SJCRH30 (cell line): ENCODE measurements around the gene NELFB. TPM values are rescaled to one million over a fixed set of nuclear protein-coding genes. Genes with fewer than 3 reads are reported as not detected.
"Not testable (repeated sequence)": the region's sequence is repeated elsewhere in the genome, so short reads cannot be mapped to it uniquely, and the experiment has no call there.

Experiments used
- DNase-seq, 2 experiments: peaks; one replicate each; pipeline ENCODE4 v3.0.0-alpha.2; 2015 to 2020
- H3K27ac ChIP-seq: fragments of 250-450 bp; sonication (Bioruptor Pico); 2 replicates; pipeline ENCODE4 v1.5.1; 2020; ENCODE audit warnings: mild to moderate bottlenecking, moderate library complexity
- H3K27me3 ChIP-seq: fragments of 250-450 bp; sonication (Bioruptor Pico); 2 replicates; pipeline ENCODE4 v1.5.1; 2020; ENCODE audit warnings: mild to moderate bottlenecking, moderate library complexity
- H3K36me3 ChIP-seq: fragments of 250-450 bp; sonication (Bioruptor Pico); 2 replicates; pipeline ENCODE4 v1.5.1; 2020; ENCODE audit warnings: mild to moderate bottlenecking, moderate library complexity
- H3K4me1 ChIP-seq: fragments of 250-450 bp; sonication (Bioruptor Pico); 2 replicates; pipeline ENCODE4 v1.5.1; 2020; ENCODE audit warnings: mild to moderate bottlenecking, moderate library complexity
- H3K4me3 ChIP-seq: fragments of 250-450 bp; sonication (Bioruptor Pico); 2 replicates; pipeline ENCODE4 v1.5.1; 2020; ENCODE audit warnings: mild to moderate bottlenecking, moderate library complexity
- H3K9me3 ChIP-seq: fragments of 250-450 bp; sonication (Bioruptor Pico); replicated peaks from 2 replicates; pipeline ENCODE4 v1.5.1; 2020; ENCODE audit warnings: mild to moderate bottlenecking, moderate library complexity
- total RNA-seq: library from RNA; depleted of rRNA; stranded (reverse); fragments of >200 nt; shearing (Covaris generic); gene quantifications from 2 replicates; pipeline ENCODE4 v1.2.3, GENCODE V29; 2014

Gene NELFB
- total RNA-seq, 1 experiment from 2014 or later: 65.5 TPM

- DNase-seq: not testable (repeated sequence)
Measured at GRCh38 chr9:137262173-137262908, 7.2 kb downstream of the NELFB start.

DNA sequence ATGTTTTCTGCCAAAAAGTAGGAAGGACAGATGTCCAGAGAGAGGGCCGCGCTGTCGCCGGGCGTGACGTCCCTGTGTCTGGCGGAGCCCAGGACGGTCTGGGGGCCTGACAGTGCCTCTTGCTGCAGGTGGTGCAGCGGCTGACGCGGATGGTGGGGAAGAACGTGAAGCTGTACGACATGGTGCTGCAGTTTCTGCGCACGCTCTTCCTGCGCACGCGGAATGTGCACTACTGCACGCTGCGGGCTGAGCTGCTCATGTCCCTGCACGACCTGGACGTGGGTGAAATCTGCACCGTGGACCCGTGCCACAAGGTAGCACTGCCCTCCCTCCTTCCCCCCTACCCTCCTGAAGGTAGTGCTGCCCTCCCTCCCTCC, 7.8 kb downstream of the NELFB start:
- Histone ChIP-seq H3K4me1 (no peaks in the 10 kb centered on the region), H3K27ac (no peak overlapping the region), H3K4me3 (no peak overlapping the region), H3K36me3 (peaks cover 42% of the 10 kb centered on the region), H3K9me3 (no peaks in the 10 kb centered on the region), H3K27me3 (no peaks in the 10 kb centered on the region)
- DNase-seq: no peak

More at GRCh38 chr9:137262173-137262908, 7.2 kb downstream of the NELFB start:
- H3K9me3 ChIP-seq, H3K4me3 ChIP-seq, H3K4me1 ChIP-seq, H3K27ac ChIP-seq, H3K27me3 ChIP-seq: not testable (repeated sequence)
- peaks cover 38% of the 10 kb centered on the region for H3K36me3 ChIP-seq

GRCh38 chr9:137263506-137263905, 8.4 kb downstream of the NELFB start:
- Histone ChIP-seq H3K9me3 (no peaks in the 10 kb centered on the region), H3K4me1 (no peaks in the 10 kb centered on the region), H3K36me3 (peaks cover 44% of the 10 kb centered on the region), H3K27ac (no peak overlapping the region), H3K4me3 (no peak overlapping the region), H3K27me3 (no peaks in the 10 kb centered on the region)
- DNase-seq: no peak

DNA sequence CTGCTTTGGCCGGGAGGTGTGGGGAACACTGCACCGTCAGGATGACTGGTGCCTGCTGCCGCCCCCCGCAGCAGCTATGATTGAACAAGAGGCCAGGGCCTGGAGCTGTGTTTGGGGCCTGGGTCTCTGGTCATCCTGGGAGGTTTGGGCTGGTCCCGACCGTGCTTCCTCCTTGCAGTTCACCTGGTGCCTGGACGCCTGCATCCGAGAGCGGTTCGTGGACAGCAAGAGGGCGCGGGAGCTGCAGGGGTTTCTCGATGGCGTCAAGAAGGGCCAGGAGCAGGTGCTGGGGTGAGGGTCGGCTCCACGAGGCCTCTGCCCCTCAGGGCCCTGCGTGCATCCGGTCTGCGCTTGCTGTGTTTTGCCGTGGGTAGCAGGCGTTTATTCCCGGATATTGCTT, 8.9 kb downstream of the NELFB start:
- Histone ChIP-seq H3K27me3 (no peaks in the 10 kb centered on the region), H3K4me1 (no peaks in the 10 kb centered on the region), H3K36me3 (peaks cover 39% of the 10 kb centered on the region), H3K27ac (no peak overlapping the region), H3K4me3 (no peak overlapping the region), H3K9me3 (no peaks in the 10 kb centered on the region)
- no peak for DNase-seq

DNA sequence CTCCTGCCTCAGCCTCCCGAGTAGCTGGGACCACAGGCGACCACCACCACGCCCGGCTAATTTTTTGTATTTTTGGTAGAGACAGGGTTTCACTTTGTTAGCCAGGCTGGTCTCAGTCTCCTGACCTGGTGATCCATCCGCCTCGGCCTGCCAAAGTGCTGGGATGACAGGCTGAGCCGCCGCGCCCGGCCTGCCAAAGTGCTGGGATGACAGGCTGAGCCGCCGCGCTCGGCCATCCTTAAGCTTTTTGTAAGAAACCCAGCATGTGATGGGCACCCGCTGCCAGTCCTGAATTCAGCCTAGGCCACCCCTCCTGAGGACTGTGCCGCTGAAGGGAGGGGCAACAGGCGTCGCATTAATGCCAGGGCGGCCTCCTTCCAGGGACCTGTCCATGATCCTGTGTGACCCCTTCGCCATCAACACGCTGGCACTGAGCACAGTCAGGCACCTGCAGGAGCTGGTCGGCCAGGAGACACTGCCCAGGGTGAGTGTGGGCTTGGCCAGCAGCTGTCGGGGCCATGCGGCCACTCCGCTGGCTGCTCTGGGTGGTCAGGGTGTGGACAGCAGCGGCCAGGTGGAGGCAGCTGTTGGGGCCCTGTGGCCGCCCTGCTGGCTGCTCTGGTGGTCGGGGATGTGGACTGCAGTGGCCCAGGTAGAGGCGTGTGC, 10.5 kb downstream of the NELFB start:
- Histone ChIP-seq H3K27ac (no peak overlapping the region), H3K9me3 (no peaks in the 10 kb centered on the region), H3K4me3 (no peak overlapping the region), H3K36me3 (peaks cover 41% of the 10 kb centered on the region), H3K4me1 (no peaks in the 10 kb centered on the region), H3K27me3 (no peaks in the 10 kb centered on the region)
- no peak for DNase-seq

GRCh38 chr9:137266162-137266527, 11.0 kb downstream of the NELFB start:
- Histone ChIP-seq H3K4me3 (no peak overlapping the region), H3K27ac (no peak overlapping the region), H3K4me1 (no peaks in the 10 kb centered on the region), H3K9me3 (no peaks in the 10 kb centered on the region), H3K36me3 (peaks cover 41% of the 10 kb centered on the region), H3K27me3 (no peaks in the 10 kb centered on the region)
- DNase-seq: no peak

DNA sequence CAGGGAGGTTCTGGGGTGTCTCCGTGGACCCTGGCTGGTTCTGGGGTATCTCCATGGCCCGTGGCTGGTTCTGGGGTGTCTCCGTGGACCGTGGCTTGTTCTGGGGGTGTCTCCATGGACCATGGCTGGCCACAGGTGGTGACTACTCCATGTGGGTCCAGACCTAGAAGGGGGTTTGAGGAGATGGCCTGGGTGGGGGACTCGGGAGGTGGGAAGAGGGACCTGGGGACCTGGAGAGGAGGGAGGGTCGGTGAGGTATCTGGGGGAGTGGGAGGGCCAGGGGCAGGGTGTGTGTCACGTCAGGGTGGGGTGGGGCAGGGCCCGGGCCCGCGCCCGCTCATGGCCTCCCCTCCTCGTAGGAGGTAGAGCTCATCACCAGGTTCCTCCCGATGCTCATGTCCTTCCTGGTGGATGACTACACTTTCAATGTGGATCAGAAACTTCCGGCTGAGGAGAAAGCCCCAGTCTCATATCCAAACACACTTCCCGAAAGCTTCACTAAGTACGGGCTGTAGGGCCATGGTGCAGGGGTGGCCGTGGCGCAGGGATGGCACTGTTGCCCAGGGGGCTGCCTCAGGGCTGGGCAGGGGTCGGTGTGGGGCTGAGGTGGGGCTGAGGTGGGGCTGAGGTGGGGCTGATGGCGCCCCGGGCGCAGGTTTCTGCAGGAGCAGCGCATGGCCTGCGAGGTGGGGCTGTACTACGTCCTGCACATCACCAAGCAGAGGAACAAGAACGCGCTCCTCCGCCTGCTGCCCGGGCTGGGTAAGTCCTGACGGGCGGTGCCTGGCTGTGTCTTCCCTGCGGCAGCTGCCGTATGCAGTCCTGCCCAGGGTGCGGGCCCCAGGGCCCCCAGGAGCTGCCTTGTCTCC, 11.7 kb downstream of the NELFB start:
- H3K9me3 ChIP-seq: no peaks in the 10 kb centered on the region
- H3K4me1 ChIP-seq: no peaks in the 10 kb centered on the region
- no peak overlapping the region for H3K4me3 ChIP-seq
- no peaks in the 10 kb centered on the region for H3K27me3 ChIP-seq
- DNase-seq: no peak
- no peak overlapping the region for H3K27ac ChIP-seq
- peaks cover 41% of the 10 kb centered on the region for H3K36me3 ChIP-seq

DNA sequence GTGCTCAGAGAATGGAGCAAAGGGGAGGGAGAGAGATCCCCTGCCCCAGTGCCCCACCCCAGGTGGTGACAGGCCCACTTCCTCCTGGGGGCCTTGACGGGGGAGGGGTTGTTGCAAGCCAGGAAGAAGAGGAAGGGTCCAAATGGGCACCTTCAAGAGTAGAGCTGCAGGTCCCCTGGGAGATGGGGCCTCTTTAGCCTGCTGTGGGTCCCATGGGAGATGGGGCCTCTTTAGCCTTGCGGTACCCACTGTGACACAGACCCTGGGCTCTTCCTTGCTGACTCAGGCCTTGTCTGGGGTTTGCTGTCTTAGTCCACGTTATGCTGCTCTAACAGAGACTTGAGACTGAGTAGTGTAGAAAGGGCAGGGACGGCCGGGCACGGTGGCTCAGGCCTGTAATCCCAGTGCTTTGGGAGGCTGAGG, 12.8 kb downstream of the NELFB start:
- DNase-seq: no peak
- Histone ChIP-seq H3K27ac (no peak overlapping the region), H3K27me3 (no peaks in the 10 kb centered on the region), H3K4me1 (no peaks in the 10 kb centered on the region), H3K36me3 (peaks cover 43% of the 10 kb centered on the region), H3K4me3 (no peak overlapping the region), H3K9me3 (no peaks in the 10 kb centered on the region)

DNA sequence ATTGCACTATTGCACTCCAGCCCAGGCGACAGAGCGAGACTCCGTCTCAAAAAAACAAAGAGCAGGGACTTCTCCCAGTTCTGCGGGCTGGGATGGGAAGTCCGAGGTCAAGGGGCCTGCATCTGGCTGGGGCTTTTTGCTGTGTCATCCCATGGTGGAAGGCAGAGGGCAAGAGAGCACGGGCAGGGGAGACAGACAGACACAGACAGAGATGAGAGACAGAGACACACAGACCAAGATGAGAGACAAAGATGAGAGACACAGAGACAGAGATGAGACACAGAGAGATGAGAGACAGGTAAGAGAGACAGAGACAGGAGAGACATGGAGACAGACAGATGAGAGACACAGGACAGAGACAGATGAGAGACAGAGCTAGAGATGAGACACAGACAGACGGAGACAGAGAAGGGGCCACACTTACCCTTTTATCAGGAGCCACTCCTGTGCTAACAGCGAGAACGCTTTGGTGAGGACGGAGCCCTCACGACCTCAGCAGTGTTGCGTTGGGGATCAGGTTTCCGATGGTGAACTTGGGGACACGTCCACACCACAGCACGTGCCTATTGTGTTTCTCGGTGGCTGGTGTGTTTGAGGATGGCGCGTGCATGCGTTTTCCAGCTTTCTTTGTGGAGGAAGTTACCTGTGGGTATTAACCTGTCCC, 13.5 kb downstream of the NELFB start:
- DNase-seq: no peak
- peaks cover 44% of the 10 kb centered on the region for H3K36me3 ChIP-seq
- H3K27ac ChIP-seq: no peak overlapping the region

GRCh38 chr9:137269231-137269772, 14.2 kb downstream of the NELFB start:
- Histone ChIP-seq H3K36me3 (peaks cover 38% of the 10 kb centered on the region), H3K4me1 (no peaks in the 10 kb centered on the region; the same call in 1 of the 2 replicates), H3K9me3 (no peaks in the 10 kb centered on the region), H3K27me3 (no peaks in the 10 kb centered on the region), H3K27ac (no peak overlapping the region), H3K4me3 (no peak overlapping the region)
- no peak for DNase-seq

More for the DNA sequence above, 13.5 kb downstream of the NELFB start:
- H3K9me3 ChIP-seq: no peaks in the 10 kb centered on the region
- H3K27me3 ChIP-seq: no peaks in the 10 kb centered on the region
- H3K4me1 ChIP-seq: no peaks in the 10 kb centered on the region
- H3K4me3 ChIP-seq: no peak overlapping the region

DNA sequence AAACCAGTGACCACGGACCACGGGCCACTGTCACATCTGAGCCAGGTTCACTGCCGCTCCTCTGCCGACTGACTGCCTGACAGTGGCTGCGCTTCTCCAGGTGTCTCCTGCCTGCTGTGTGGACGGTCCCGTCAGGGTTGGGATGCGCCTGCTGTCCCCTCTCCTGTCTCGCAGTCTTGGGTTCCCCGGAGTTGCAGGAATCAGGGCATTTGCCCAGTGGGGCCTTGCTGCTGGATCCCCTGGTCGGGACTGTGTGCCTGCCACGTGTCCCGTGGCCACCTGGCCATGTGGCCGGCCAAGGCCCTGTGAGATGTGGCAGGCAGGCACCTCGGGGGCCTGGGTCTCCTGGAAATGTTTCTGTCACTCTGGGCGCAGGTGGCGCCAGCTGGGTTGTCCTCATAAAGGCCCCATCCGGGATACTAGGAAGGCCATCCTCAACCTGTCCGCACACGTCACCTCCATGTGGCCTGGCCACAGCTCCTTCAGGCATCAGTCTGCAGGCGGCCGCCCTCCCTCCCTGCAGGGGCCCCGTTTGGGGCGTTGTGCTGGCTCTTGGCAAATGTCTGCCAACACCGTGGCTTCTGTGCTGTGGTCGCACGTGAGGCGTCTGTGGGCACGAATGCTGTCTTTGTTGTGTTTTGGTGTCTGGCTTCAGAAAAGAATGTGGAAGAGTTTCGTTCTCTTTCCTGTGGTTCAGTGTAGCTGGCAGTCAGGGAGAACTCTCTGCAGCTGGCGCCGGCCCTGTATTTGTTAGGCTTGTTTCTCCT, 16.0 kb downstream of the NELFB start:
- DNase-seq: no peak
- H3K4me1 ChIP-seq: peaks cover 4% of the 10 kb centered on the region
- H3K27ac ChIP-seq: no peak overlapping the region
- H3K27me3 ChIP-seq: no peaks in the 10 kb centered on the region
- peaks cover 27% of the 10 kb centered on the region for H3K36me3 ChIP-seq
- no peaks in the 10 kb centered on the region for H3K9me3 ChIP-seq
- H3K4me3 ChIP-seq: no peak overlapping the region

DNA sequence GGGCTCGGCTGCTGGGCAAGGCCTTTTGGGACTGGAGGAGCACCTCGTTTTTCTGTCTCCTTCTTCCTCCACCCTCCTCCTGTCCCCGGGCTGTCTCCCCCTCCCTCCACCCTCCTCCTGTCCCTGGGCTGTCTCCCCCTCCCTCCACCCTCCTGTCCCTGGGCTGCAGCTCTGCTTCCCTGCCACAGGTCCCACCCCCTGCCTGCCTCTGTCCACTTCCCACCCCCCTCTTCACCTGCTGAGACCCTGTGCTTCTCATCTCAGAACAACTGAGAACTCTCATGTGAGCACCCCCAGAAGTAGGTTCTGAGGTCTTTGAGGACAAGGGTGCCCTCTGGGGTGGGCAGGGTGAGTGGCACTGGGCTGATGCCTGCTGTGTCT, 16.6 kb downstream of the NELFB start:
- Histone ChIP-seq H3K4me3 (no peak overlapping the region), H3K4me1 (peaks cover 10% of the 10 kb centered on the region), H3K27ac (no peak overlapping the region), H3K27me3 (no peaks in the 10 kb centered on the region), H3K9me3 (no peaks in the 10 kb centered on the region), H3K36me3 (peaks cover 22% of the 10 kb centered on the region)
- DNase-seq: no peak

GRCh38 chr9:137272241-137273094, 17.3 kb downstream of the NELFB start:
- H3K27ac ChIP-seq: no peak overlapping the region
- H3K4me1 ChIP-seq: peaks cover 18% of the 10 kb centered on the region
- H3K4me3 ChIP-seq: no peak overlapping the region
- no peaks in the 10 kb centered on the region for H3K27me3 ChIP-seq
- peaks cover 22% of the 10 kb centered on the region for H3K36me3 ChIP-seq
- no peaks in the 10 kb centered on the region for H3K9me3 ChIP-seq
- DNase-seq: no peak
